ENCODE results near the gene ITPRIPL1.

- no peak for TF ChIP-seq EP300 (IDR thresholded peaks at IDR 0.05)
- TF ChIP-seq, protein P1, sequence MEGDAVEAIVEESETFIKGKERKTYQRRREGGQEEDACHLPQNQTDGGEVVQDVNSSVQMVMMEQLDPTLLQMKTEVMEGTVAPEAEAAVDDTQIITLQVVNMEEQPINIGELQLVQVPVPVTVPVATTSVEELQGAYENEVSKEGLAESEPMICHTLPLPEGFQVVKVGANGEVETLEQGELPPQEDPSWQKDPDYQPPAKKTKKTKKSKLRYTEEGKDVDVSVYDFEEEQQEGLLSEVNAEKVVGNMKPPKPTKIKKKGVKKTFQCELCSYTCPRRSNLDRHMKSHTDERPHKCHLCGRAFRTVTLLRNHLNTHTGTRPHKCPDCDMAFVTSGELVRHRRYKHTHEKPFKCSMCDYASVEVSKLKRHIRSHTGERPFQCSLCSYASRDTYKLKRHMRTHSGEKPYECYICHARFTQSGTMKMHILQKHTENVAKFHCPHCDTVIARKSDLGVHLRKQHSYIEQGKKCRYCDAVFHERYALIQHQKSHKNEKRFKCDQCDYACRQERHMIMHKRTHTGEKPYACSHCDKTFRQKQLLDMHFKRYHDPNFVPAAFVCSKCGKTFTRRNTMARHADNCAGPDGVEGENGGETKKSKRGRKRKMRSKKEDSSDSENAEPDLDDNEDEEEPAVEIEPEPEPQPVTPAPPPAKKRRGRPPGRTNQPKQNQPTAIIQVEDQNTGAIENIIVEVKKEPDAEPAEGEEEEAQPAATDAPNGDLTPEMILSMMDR (IDR thresholded peaks at IDR 0.05): no peak
These were observed 28.0 kb downstream of the ITPRIPL1 start for GRCh38 chr2:96353032-96353561.
